H1 (cell line): ENCODE data around the gene POU2AF3. TPM values are rescaled to one million over a fixed set of nuclear protein-coding genes. Genes with fewer than 3 reads are reported as not detected.

Experiments
- JUN ChIP-seq: IDR thresholded peaks from 2 replicates; pipeline ENCODE4 v1.6.1; 2011; ENCODE audit warnings: low read depth, mild to moderate bottlenecking, improper control_type of control experiment, low read length
- JUND ChIP-seq: IDR thresholded peaks from 2 replicates; pipeline ENCODE4 v1.6.1; 2011; ENCODE audit warnings: mild to moderate bottlenecking, improper control_type of control experiment, low read length
- MAFK ChIP-seq: IDR thresholded peaks from 2 replicates; pipeline ENCODE4 v1.6.1; 2012; ENCODE audit warnings: low read depth, mild to moderate bottlenecking, improper control_type of control experiment, low read length
- MAX ChIP-seq: IDR thresholded peaks from 2 replicates; pipeline ENCODE4 v1.6.1; 2012; ENCODE audit warnings: inconsistent platforms
- POU5F1 ChIP-seq: IDR thresholded peaks from 2 replicates; pipeline ENCODE4 v1.6.1; 2011; ENCODE audit warnings: low read depth, mild to moderate bottlenecking, low read length, moderate library complexity
- polyA plus RNA-seq, 7 experiments: library from polyadenylated mRNA; depleted of rRNA in 3 of 7; stranded (reverse) in 5 of 7; unstranded in 2 of 7; fragments of >200 nt in 5 of 7; fragments of 200-250 nt in 2 of 7; gene quantifications; 1 replicate in 5 of 7; 2 replicates in 1 of 7; 4 replicates in 1 of 7; pipeline versions ENCODE4 v1.2.1 to v1.2.3, GENCODE V29; 2011 to 2013; ENCODE audit warnings: missing spikeins in 2 of 7, mixed read lengths in 2 of 7
- total RNA-seq: library from RNA; stranded (reverse); fragmentation: NEBNext Ultra II Directional; extraction: Animal tissue kit (Norgen Biotek cat#: 25700); gene quantifications from 2 replicates; pipeline ENCODE4 v1.2.1, GENCODE V29; 2021

The POU2AF3 gene
- total and polyA plus RNA-seq, 2 of the 8 experiments (the other 6 are each of a cell fraction or from before 2014, with no cell fraction given), result 1.2 to 5.7 TPM

- TF ChIP-seq MAX (no peak), JUN (no peak), JUND (no peak), POU5F1 (no peak), MAFK (no peak)
These were observed 14.3 kb upstream of the POU2AF3 start (continued) for GRCh38 chr11:111283945-111284481.
